A549 (cell line): Measurements from ENCODE around the gene GBGT1. TPM values are rescaled to one million over a fixed set of nuclear protein-coding genes. Genes with fewer than 3 reads are reported as not detected.

Source experiments
- ATAC-seq, 2 experiments: fragments of 200-7000 bp in 1 of 2; fragments of >200 bp in 1 of 2; cut with Nextera tagmentation in 1 of 2; cut with Tn5 transposase in 1 of 2; 3 replicates each; pipeline versions ENCODE4 v1.8.0 to v1.9.1; 2018 to 2020; ENCODE audit warnings: mild to moderate bottlenecking in 1 of 2, moderate library complexity in 1 of 2
- CTCF ChIA-PET: fragments of 300-600 bp; sonication (Branson Sonifier 250); formaldehyde crosslinking; extraction: SDS; loops from one replicate; lab custom pipeline; 2021; ENCODE audit warnings: antibody characterized with exemption, inconsistent platforms; lab: Yijun Ruan, JAX
- POLR2A ChIA-PET: fragments of 350-600 bp; formaldehyde crosslinking; extraction: SDS; loops from one replicate; lab custom pipeline; 2021; ENCODE audit warnings: antibody characterized with exemption, inconsistent platforms; lab: Yijun Ruan, JAX
- DNase-seq, 2 experiments: peaks; one replicate each; pipeline versions ENCODE4 v3.0.0 to v3.0.0-alpha.2; 2011 to 2016; ENCODE audit warnings: low read depth in 1 of 2, low spot score in 1 of 2
- FAIRE-seq: peaks from 2 replicates; lab custom pipeline; 2011; peaks lifted over from hg19 to GRCh38; lab: Jason Lieb, UNC
- H3K27ac ChIP-seq, 2 experiments: fragments of >200 bp; sonication (Bioruptor Twin); formaldehyde crosslinking; 3 replicates each; pipeline ENCODE4 v1.5.1; 2016 to 2017
- H3K4me1 ChIP-seq: fragments of >200 bp; sonication (Bioruptor Twin); formaldehyde crosslinking; 3 replicates; pipeline ENCODE4 v1.6.1; 2016
- H3K4me2 ChIP-seq: fragments of >200 bp; sonication (Bioruptor Twin); formaldehyde crosslinking; 3 replicates; pipeline ENCODE4 v1.6.1; 2016
- H3K4me3 ChIP-seq: fragments of >200 bp; sonication (Bioruptor Twin); formaldehyde crosslinking; 3 replicates; pipeline ENCODE4 v1.5.1; 2016
- H3K9me3 ChIP-seq: fragments of >200 bp; sonication (Bioruptor Twin); formaldehyde crosslinking; 3 replicates; pipeline ENCODE4 v1.6.1; 2016
- CBX8 ChIP-seq: fragments of 200-600 bp; sonication (generic); IDR thresholded peaks from 2 replicates; pipeline ENCODE4 v1.6.1; 2016
- CTCF ChIP-seq: fragments of >200 bp; sonication (Bioruptor Twin); formaldehyde crosslinking; IDR thresholded peaks from 3 replicates; pipeline ENCODE4 v1.5.1; 2016
- EHMT2 ChIP-seq: fragments of 200-600 bp; sonication (generic); IDR thresholded peaks from 2 replicates; pipeline ENCODE4 v1.6.1; 2016; ENCODE audit warnings: antibody characterized with exemption, low read depth, mild to moderate bottlenecking, moderate library complexity
- EP300 ChIP-seq, 2 experiments: fragments of >200 bp; sonication (Bioruptor Twin); formaldehyde crosslinking; IDR thresholded peaks; 2 replicates in 1 of 2; 3 replicates in 1 of 2; pipeline ENCODE4 v1.6.1; 2016 to 2017
- ESRRA ChIP-seq: fragments of 150-350 bp; IDR thresholded peaks from 2 replicates; pipeline ENCODE4 v1.6.1; 2014; ENCODE audit warnings: mild to moderate bottlenecking, low read length, borderline replicate concordance
- HDAC2 ChIP-seq: fragments of 200-600 bp; sonication (generic); IDR thresholded peaks from 2 replicates; pipeline ENCODE4 v1.6.1; 2016
- HEYL ChIP-seq: fragments of 250-450 bp; sonication (Bioruptor Pico); IDR thresholded peaks from 2 replicates; pipeline ENCODE4 v1.8.0; 2021; ENCODE audit warnings: mild to moderate bottlenecking, moderate library complexity
- HMGXB4 ChIP-seq: fragments of 250-450 bp; sonication (Bioruptor Pico); IDR thresholded peaks from 2 replicates; pipeline ENCODE4 v1.5.0; 2021; ENCODE audit warnings: mild to moderate bottlenecking, moderate library complexity, borderline replicate concordance
- HOXA7 ChIP-seq: fragments of 250-450 bp; sonication (Bioruptor Pico); IDR thresholded peaks from 2 replicates; pipeline ENCODE4 v1.5.0; 2020; ENCODE audit warnings: mild to moderate bottlenecking, moderate library complexity
- HOXB5 ChIP-seq: fragments of 250-450 bp; sonication (Bioruptor Pico); IDR thresholded peaks from 2 replicates; pipeline ENCODE4 v1.5.0; 2020; ENCODE audit warnings: mild to moderate bottlenecking, moderate library complexity
- JUN ChIP-seq, 2 experiments: fragments of >200 bp; sonication (Bioruptor Twin); formaldehyde crosslinking; IDR thresholded peaks; 2 replicates in 1 of 2; 3 replicates in 1 of 2; pipeline ENCODE4 v1.6.1; 2016 to 2017
- JUNB ChIP-seq: fragments of >200 bp; sonication (Bioruptor Twin); formaldehyde crosslinking; IDR thresholded peaks from 2 replicates; pipeline ENCODE4 v1.6.1; 2016
- KDM1A ChIP-seq: fragments of 200-600 bp; sonication (generic); IDR thresholded peaks from 2 replicates; pipeline ENCODE4 v1.6.1; 2016; ENCODE audit warnings: low read depth, mild to moderate bottlenecking
- KDM5A ChIP-seq: fragments of 200-600 bp; sonication (generic); IDR thresholded peaks from 2 replicates; pipeline ENCODE4 v1.6.1; 2016; ENCODE audit warnings: antibody characterized with exemption, mild to moderate bottlenecking
- MYC ChIP-seq: IDR thresholded peaks from 2 replicates; pipeline ENCODE4 v1.6.1; 2012; ENCODE audit warnings: mild to moderate bottlenecking, inconsistent platforms, low read length, improper control_type of control experiment, borderline replicate concordance
- NFE2L2 ChIP-seq: fragments of 150-350 bp; conservative IDR thresholded peaks from 2 replicates; pipeline ENCODE4 v1.6.1; 2014; ENCODE audit warnings: low read length
- PHF8 ChIP-seq: fragments of 200-600 bp; sonication (generic); IDR thresholded peaks from 2 replicates; pipeline ENCODE4 v1.6.1; 2016; ENCODE audit warnings: low read depth, mild to moderate bottlenecking, antibody characterized with exemption, moderate library complexity, borderline replicate concordance
- POLR2A ChIP-seq: IDR thresholded peaks from 2 replicates; pipeline ENCODE4 v1.6.1; 2012; ENCODE audit warnings: mild to moderate bottlenecking, low read length
- POLR2AphosphoS2 ChIP-seq: conservative IDR thresholded peaks from 2 replicates; pipeline ENCODE4 v1.6.1; 2012; ENCODE audit warnings: low read length, improper control_type of control experiment, inconsistent platforms
- RAD21 ChIP-seq, 2 experiments: fragments of >200 bp in 1 of 2; sonication (Bioruptor Twin) in 1 of 2; formaldehyde crosslinking in 1 of 2; IDR thresholded peaks in 1 of 2; conservative IDR thresholded peaks in 1 of 2; 2 replicates in 1 of 2; 3 replicates in 1 of 2; pipeline ENCODE4 v1.6.1; 2012 to 2018; ENCODE audit warnings: inconsistent platforms in 1 of 2
- RARB ChIP-seq: fragments of 250-450 bp; sonication (Bioruptor Pico); IDR thresholded peaks from 2 replicates; pipeline ENCODE4 v1.8.0; 2021; ENCODE audit warnings: mild to moderate bottlenecking, moderate library complexity
- RCOR1 ChIP-seq: fragments of 150-350 bp; IDR thresholded peaks from 2 replicates; pipeline ENCODE4 v1.6.1; 2014; ENCODE audit warnings: antibody characterized with exemption, low read length, low read depth
- RFX5 ChIP-seq: fragments of 450-650 bp; IDR thresholded peaks from 2 replicates; pipeline ENCODE4 v1.7.1; 2014; ENCODE audit warnings: antibody characterized with exemption, mild to moderate bottlenecking, moderate library complexity
- SMC3 ChIP-seq: fragments of >200 bp; sonication (Bioruptor Twin); formaldehyde crosslinking; IDR thresholded peaks from 3 replicates; pipeline ENCODE4 v1.6.1; 2018; ENCODE audit warnings: inconsistent platforms
- TP53 ChIP-seq: fragments of 250-450 bp; sonication (Bioruptor Pico); IDR thresholded peaks from 2 replicates; pipeline ENCODE4 v1.5.0; 2021; ENCODE audit warnings: mild to moderate bottlenecking, moderate library complexity
- ZNF302 ChIP-seq: fragments of 250-450 bp; sonication (Bioruptor Pico); IDR thresholded peaks from 2 replicates; pipeline ENCODE4 v1.9.0; 2021; ENCODE audit warnings: inconsistent platforms, mild to moderate bottlenecking, moderate library complexity
- WGBS: methylation state at CpG from one replicate; pipeline ENCODE4 v1.1.6; 2017; ENCODE audit errors: missing lambda C conversion rate; 5-methylcytosine and 5-hydroxymethylcytosine counted together
- polyA plus RNA-seq, 4 experiments: library from polyadenylated mRNA; depleted of rRNA in 3 of 4; stranded (reverse); fragments of >200 nt; fragmentation: RNase III in 1 of 4; extraction: RNeasy Plus Mini Kit Qiagen cat#74134 plus additional on column Dnase treatment in 1 of 4; gene quantifications; 2 replicates in 3 of 4; 3 replicates in 1 of 4; pipeline ENCODE4 v1.2.3, GENCODE V29; 2011 to 2017
- TF ChIP-seq, protein P1 (sequence below): fragments of >200 bp; sonication (Bioruptor Twin); formaldehyde crosslinking; IDR thresholded peaks from 3 replicates; pipeline ENCODE4 v1.6.1; 2016

The GBGT1 gene
- polyA plus RNA-seq, 2 of the 4 experiments (the other 2 are of a cell fraction) = 1.7 to 2.4 TPM

DNA sequence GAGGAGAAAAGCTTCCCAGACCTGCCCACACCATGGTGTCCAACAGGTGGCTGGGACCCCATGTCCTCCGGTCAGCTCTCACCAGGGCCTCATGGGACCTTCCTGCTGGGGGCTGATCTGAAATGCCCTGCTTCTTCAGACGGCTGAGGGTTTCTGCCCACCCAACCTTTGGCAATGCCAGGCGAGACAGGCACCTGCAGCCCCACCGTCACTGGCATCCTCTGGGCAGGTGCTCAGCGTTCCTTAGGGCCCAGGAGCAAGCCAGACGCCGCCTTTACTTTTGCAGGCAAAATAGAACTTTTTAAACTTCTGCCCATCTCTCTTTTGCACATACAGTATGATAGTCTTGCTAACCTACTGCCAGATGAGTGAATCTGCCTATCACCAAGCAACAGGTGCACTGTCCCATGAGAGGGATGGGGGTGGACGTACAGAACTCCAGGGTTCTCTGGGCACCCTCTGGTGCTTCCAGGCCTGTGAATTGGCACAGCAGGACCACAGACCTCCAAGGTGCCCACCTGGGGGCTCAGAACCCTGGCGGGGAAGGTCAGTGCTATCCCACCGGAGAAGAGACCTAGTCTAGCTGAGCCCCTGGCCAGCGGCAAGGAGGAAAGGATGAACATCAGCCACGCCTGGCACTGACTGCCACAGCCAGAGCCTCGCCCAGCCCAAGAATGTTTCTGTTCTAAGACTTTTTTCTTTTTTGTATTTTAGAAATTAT is 37.9 kb upstream of the GBGT1 start (continued):
- TF ChIP-seq POLR2A (no peak), ZNF302 (CRISPR knock-in tag) (no peak), PHF8 (no peak), EP300 (IDR thresholded peaks at IDR 0.05) (no peak), CTCF (no peak), JUN (IDR thresholded peaks at IDR 0.05) (no peak), EHMT2 (no peak)
- TF ChIP-seq, protein P1, sequence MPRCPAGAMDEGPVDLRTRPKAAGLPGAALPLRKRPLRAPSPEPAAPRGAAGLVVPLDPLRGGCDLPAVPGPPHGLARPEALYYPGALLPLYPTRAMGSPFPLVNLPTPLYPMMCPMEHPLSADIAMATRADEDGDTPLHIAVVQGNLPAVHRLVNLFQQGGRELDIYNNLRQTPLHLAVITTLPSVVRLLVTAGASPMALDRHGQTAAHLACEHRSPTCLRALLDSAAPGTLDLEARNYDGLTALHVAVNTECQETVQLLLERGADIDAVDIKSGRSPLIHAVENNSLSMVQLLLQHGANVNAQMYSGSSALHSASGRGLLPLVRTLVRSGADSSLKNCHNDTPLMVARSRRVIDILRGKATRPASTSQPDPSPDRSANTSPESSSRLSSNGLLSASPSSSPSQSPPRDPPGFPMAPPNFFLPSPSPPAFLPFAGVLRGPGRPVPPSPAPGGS = no peak

DNA sequence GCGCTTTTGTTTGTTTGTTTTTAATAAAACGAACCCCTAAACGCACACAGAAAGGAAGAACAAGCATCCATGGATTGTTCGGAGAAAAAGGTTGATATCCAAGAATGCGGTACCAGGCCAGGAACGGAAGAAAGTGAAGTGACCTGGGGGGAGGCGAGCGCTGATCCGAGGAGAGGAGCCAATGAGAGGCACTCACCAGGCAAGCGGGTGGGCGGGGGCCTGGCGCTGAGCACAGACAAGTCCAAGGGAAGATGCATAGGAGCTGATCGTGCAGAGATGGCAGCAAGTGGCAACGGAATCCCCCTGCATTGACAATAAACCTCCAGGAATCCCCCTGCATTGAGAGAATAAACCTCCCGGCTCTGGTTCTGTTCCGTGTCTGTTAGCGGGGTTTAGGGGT is 36.9 kb upstream of the GBGT1 start:
- no peak overlapping the region for H3K4me3 ChIP-seq
- no peak for TF ChIP-seq CBX8
- no peak for TF ChIP-seq KDM1A
- TF ChIP-seq RAD21 (conservative IDR thresholded peaks at IDR 0.05 in 1 of 2, IDR thresholded peaks at IDR 0.05 in 1 of 2) = no peak
- TF ChIP-seq HOXA7 (CRISPR knock-in tag) = no peak
- no peak for TF ChIP-seq KDM5A
- no peak for TF ChIP-seq HOXB5 (CRISPR knock-in tag)
- no peak for TF ChIP-seq ZNF302 (CRISPR knock-in tag)
- TF ChIP-seq RARB (CRISPR knock-in tag) = no peak
- no peak for TF ChIP-seq TP53
- TF ChIP-seq MYC = no peak
- DNase-seq (no peak), FAIRE-seq (no peak), ATAC-seq (no peak)
- H3K9me3 ChIP-seq = no peaks in the 10 kb centered on the region
- WGBS = 70% methylated on average over 17 of the region's 17 CpGs
- CTCF ChIA-PET = interaction anchor here (0.9 to 2.7 kb wide), 5 partner anchors 12 to 179 kb away, joined by 3 to 12 read pairs (median 6); no protein-coding TSS in a partner anchor
- POLR2A ChIA-PET = no interaction called here
- H3K27ac ChIP-seq = no peak overlapping the region
- no peak overlapping the region for H3K4me2 ChIP-seq
- no peaks in the 10 kb centered on the region for H3K4me1 ChIP-seq

DNA sequence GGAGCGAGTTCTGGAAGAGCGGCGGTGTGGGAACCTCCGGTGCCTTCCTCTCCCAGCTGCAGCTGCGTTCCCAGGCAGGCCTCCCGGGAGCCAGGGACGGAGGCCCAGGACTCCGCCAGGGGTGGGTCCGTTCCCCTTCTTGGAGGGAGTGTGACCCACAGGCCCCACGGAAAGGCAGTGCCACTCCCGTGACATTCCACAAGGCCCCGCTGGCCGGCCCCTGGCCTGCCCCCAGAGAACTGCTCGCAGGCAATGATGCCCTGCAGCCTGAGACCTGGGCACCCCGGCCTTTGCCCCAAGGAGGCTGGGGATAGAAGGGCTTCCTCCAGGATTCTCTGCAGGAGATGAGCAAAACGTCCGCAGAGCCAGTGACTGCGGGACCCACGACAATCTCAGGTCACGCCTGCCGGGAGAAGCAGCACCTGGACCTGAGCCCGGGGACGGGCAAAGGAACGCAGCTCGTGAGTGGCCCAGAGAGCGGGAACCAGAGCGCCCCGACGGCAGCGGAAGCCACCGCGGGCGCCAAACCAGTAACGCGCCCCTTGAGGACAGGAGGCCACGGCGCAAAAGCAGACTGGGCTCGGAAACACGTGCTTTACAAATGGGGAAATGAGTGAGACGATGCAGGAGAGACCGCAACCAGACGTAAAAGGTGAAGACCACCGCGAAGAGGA is 36.1 kb upstream of the GBGT1 start:
- WGBS = 60% methylated on average over 33 of the region's 44 CpGs
- ATAC-seq (no peak; a peak in 1 of 6 replicates), FAIRE-seq (no peak), DNase-seq (no peak)
- CTCF ChIA-PET = interaction anchor here (1.0 to 2.3 kb wide), 3 partner anchors 12 to 178 kb away, joined by 3 to 8 read pairs (median 3); no protein-coding TSS in a partner anchor
- Histone ChIP-seq H3K27ac (no peak overlapping the region), H3K4me3 (no peak overlapping the region), H3K9me3 (peaks cover 6% of the 10 kb centered on the region), H3K4me2 (no peak overlapping the region), H3K4me1 (no peaks in the 10 kb centered on the region)
- POLR2A ChIA-PET = no interaction called here
- TF ChIP-seq HDAC2 (no peak), RCOR1 (no peak), HEYL (CRISPR knock-in tag) (no peak), JUNB (no peak), ESRRA (no peak), NFE2L2 (no peak), POLR2AphosphoS2 (no peak), HMGXB4 (CRISPR knock-in tag) (no peak), RFX5 (no peak), SMC3 (no peak)
